NCI-H146 treated with DMSO at 0.1 percent for 48 hours (cell line): ENCODE data around the gene SRPK3.
"Not testable (repeated sequence)": the region's sequence is repeated elsewhere in the genome, so short reads cannot be mapped to it uniquely, and the experiment has no call there.

Experiments used
- DNase-seq: peaks from one replicate; lab custom pipeline; 2025; ENCODE audit not compliant: unreplicated experiment; lab: John Stamatoyannopoulos, UW

The SRPK3 gene

DNA sequence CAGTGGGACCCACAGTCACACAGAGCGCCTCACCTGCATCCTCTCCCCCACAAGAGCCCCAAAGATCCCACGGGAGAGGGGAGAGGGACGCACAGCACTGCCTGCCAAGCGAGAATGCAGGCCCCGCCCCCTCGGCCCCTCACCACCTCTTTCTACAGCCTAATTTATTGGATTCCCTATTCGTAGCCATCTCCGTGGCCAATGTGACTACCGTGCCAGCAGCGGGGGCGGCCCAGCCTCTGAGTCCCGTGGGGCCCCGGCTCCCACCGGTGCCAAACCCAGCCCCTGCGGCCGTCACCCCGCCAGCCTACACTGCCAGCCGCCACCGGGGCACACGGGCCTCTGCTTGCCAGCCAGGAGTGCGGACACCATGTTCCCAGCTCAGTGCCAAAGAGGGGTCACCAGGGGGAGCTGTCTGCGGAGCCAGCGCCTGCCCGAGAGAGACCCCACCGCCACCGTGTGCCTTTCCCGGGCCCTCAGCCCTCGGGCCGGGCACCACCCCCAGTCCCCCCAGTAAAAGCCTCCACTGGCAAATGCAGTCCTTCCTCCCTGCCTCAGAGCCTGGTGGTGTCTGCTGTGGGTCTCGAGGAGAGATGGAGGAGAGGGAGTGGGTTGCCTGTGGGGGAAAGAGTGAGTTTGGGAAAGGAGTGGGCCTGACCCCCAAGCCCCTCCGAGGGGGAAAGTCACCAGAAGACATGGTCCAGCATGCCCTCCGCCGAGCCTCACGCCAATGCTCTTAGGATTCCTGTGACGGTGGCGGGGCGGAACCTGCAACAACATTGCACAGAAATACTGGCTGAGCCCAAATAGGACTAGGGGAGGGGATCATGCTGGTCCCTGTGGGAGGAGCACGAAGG is 36.4 kb upstream of the SRPK3 start:
- DNase-seq: no peak

DNA sequence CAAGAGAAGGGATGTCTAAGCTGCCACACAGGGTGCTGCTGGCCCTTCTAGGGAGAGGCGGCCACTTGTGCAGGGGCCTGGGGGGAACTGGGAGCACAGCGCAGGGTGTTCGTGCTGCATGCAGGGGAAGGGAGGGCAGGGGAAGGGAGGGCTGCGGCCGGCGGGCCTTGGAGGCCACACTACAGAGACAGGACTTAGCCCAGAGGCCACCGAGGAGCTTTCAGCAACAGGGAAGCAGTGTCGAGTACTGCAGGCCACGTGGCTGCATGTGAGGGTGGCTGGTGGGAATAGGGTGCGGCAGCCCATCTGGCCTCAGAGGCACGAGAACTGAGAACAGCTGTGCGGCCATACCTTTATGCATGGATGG is 35.8 kb upstream of the SRPK3 start:
- DNase-seq: not testable (repeated sequence)

DNA sequence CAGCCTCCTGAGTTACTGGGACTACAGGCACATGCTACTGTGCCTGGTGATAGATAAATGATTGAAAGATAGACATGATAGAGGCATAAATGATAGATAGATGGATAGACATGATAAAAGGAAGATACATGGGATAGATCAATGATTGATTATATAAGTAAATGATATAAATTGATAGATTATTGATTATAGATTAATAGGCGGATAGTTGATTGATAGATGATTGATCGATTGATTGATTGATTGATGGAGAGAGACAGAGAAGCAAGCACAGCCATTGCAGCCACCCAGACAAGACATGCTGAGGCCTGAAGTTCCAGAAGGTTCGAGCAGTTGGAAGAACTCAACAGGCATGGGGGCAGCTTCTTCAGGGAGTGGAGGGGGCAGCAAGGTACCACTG is 34.5 kb upstream of the SRPK3 start:
- no peak for DNase-seq

DNA sequence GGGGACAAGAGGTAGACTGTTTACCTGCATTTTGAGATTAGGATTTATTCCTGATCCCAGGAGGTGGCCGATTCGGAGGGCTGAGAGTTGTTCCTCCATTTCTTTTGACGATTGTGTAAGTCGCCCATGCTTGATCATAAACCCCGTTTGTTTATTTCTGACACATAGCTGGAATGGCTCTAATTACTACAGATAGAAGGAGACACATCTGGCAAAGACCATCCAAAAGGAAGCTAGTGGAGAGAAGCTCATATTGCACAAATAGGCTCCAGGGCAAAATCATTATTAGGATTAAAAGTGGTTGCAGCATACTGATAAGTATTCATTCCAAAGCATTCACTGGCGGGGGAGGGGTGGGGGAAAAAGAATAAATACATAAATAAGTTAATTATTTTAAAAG is 33.9 kb upstream of the SRPK3 start:
- not testable (repeated sequence) for DNase-seq

DNA sequence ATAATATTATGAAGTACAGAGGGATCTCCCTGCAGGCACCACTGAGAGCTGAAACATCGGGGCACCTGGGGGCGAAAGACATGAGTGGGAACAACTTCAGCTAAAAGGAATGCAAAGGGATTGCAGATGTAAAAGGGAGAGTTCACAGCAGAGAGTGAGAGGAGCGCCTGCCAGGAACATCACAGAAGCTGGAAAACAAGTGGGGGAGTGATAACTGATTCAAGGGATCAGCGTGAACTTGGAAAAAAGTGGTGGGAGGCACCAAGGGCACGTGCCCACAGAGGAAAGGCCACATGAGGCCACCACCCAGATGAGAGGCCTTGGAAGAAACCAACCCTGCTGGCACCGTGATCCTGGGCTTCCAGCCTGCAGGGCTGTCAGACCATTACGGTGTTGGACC is 31.8 kb upstream of the SRPK3 start:
- not testable (repeated sequence) for DNase-seq

DNA sequence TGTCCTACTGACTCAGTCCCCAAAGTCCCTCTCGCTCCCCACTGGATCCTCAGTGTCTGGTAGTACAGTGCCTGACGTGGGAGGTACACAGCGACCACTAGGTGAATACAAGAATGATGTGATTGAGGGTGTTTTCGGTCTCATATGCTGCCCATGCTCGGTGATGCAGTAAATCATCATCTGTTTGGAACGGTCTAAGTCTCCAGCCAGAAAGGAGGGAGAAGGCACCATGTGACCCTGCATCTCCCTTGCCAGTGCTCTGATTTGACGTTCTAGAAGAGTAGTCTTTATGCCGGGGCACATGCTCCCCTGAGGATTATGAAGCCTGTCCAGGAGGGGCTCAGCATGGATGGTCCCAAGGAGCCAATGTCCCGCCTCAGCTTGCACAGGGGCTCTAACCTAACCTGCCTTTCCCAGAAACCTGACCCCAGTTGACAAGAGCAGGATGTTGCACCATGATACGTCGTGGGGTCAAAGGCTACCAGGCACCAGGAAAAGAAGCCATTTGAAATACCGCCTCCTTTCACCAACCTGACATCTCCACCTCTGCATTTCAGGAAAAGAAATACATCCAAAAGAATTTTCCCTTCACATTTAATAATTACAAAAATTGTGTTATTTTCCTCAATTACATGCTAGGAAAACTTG is 30.6 kb upstream of the SRPK3 start:
- no peak for DNase-seq

DNA sequence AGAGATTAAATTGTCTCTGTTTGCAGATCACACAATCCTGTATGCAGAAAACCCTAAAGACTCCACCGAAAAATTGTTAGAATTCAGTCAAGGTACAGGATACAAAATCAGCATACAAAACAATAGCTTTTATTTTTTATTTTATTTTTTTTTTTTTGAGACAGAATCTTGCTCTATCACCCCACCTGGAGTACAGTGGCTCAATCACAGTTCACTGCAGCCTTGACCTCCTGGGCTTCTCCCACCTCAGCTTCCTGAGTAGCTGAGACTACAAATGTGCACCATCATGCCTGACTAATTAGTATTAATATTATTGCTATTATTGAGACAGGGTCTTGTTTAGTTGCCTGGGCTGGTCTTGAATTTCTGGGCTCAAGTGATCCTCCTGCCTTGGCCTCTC is 25.7 kb upstream of the SRPK3 start:
- no peak for DNase-seq

DNA sequence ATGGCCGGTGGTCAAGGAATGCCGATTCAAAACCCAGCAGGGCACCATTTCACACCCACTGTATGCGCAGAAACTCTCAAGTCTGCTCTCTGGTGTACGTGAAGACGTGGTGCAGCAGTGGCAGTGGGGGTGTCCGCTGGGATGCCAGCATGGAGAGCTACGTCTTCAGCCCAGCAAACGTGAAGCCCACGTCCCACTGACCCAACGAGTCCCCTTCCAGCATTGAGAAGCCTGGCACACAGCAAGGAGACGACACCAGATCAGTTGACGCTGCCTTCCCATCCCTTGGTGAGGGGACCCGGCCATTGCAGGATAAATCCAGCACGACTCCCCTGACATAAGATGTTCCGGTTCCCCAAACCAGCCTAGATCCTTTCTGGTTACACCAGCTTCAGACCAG is 19.0 kb upstream of the SRPK3 start:
- DNase-seq: no peak

DNA sequence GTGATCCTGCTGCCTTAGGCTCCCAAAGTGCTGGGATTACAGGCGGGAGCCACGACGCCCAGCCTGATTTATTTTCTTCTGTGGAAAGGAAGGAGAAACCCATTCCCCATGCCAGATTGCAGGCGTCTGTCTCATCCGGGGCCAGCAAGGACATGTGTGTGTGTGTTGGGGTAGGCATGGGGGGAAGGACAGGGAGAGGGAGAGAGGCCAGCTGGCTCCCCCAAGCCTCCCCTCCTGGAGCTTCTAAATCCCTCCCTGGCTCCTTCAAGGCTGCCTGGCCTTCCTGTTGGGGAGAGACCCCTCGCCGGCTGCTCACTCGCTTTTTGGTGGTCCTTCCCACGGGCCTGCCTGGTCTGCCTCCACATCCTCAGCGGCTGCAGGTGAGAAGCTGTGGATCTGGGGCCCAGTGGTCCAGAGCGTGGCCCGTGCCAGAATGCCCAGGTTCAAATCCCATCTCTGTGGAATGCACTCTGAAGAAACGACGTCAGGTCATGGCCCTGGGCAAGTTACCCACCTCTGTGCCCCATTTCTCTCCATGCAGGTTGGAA is 18.1 kb upstream of the SRPK3 start:
- no peak for DNase-seq

DNA sequence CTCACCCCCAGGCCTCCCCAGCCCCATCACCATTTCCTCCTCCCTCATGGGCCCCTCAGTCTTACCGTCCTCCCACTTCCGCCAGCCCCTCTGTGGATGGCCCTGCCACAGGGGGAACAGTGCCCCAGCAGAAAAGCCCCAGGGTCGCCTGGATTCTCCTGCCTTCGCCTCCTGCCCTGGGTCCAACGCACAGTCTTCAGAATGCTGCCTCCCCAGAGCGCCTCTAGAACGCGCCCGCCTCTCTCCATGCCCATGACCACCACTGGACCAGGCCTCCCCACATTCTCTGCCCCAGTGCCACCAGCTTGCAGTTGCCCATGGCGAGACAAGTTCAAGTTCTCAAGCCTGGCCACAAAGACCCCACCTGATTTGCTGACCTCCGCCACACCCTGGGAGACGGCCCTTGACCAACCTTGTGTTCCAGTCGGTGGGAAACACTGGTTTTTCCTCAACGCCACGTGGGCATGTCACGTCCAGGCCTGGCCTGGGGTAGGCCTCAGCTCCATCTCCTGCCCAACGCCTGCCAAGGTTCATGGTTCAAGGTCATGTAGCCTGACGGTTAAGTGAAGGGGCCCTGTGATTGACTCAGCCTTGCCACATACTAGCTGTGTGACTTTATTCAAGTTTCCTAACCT is 17.4 kb upstream of the SRPK3 start:
- no peak for DNase-seq

DNA sequence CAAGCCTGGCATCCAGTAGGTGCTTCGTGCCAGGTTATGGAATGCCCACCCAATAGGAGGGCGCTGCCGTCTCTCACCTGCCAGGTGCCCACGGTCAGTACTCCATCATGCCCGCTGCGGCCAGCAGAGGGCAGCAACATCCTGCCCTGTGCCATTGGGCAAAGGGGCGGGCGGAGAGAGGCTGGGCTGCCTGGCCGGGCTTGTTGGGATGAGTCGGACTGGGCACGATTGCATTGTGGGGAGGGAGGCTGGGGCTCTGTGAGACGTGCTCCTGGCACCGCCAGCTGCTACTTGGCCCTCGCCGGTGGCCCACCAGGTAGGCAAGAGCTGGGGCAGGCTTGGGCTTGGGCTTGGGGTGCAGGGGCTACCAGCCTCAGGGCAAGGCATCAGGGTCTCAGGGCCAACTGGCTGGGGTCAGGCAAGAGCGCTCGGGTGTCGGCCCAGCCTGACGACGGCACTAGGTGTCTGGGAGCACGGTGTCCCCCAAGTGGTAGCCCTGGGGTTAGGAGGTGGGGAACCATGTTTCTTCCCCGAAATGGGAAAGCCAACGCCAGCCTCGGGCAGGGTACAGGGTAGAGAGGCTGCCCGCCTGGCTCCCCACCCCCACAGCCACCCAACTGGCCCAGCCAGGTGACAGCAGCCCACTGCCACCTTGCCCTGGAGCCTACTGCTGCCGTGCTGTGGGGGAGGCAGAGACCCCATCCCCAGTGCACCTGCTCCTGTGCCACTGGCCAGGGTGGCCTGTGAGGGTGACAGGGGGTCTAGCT is 16.7 kb upstream of the SRPK3 start, which contains the start of gene PLXNB3:
PLXNB3 (plus strand) TSS at position 261 of the 767 bp plus-strand sequence. CDS start 1,287 bp downstream, outside the sequence.
- DNase-seq: peak; percentile 46

DNA sequence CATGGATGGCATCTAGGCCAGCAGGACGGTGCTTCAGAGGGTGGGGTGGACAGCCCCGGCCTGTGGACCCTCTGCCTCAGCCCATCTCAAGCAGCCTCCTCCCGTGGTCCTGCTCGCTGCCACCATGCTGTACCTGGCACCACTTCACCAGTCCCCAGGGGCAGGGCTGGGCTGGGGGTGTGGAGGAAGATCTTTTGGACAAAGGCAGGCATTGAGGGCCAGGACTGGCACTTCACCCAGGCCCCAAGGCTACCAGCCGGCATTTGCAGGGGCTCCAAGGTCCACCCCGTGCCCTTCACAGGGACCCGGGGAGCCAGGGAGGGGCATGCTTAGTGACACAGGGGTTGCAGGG is 16.1 kb upstream of the SRPK3 start:
- no peak for DNase-seq

DNA sequence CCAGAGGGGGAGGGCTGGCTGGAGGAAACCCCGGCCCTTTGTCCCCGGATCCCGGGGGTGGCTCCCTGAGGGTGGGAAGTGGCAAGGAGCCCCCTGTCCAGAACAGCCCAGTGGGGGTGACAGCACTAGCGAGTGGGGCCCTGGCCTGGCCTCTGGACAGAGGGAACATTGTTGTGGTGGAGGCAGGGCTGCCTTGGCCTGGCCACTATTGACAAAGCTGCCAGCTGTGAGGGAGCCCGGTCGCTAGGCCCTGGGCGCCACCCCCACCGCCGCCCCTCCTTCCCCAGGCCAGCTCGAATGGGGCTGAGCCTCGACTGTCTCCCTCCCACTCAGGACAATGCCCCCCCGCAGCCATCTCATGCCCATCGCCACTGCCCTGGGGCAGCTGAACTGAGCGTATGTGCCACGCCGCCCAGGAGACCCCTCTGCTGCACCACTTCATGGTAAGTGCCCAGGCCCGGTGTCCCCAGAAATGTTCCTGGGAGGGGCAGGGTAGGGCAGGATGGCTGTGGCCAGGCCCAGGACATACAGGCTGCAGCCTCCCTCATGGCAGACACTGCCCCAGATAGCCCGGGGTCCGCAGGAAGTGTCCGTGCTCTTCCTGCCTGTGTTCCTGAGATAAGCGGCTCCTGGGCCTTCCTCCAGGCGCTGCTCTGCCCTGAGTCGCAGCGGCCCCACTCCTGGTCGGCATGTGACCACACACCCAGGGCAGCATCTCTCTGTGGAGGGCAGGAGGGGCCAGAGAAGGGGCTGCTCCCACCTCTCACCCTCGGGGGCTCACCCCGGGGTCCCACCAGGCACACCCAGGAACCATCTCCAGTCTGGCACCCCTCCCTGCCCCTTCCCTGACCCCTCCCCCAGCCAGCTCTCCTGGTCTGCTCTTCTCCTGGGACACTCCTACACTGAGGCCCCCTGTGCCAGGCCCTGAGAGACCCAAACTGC is 15.4 kb upstream of the SRPK3 start:
- no peak for DNase-seq

DNA sequence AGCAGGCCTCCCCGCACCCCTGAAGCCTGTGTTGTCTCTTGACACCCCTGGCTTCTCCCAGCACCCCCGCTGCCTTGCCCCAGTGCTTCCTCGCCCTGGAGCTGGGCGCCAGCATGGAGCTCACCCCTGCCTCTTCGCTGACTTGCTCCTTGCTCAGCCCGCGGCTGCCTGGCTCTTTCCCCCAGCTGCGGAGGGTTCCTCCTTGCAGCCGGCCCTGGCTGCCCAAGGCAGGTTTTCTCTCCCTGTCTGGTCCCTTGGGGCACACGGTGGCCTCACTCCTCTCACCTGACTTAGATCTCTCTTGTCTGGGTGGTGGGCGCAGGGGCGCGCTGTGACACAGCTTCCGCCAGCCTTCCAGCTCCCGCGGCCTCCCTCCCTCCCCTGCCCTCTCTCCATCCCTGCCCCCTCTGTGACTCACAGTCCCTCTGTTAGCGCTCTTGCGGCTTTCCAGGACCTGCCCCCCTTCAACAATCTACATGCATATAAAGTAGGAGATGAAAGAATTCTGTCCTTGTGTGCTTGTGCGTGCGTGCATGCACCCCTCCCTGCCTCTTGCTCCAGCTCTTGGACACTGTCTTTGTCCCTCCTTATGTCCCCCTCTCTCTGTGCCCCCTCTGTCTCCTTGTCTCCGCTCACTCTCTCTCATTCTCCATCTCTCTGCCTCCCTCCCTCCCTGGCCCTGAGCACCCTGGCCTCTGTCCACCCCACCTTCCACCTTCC is 14.6 kb upstream of the SRPK3 start:
- DNase-seq: no peak

DNA sequence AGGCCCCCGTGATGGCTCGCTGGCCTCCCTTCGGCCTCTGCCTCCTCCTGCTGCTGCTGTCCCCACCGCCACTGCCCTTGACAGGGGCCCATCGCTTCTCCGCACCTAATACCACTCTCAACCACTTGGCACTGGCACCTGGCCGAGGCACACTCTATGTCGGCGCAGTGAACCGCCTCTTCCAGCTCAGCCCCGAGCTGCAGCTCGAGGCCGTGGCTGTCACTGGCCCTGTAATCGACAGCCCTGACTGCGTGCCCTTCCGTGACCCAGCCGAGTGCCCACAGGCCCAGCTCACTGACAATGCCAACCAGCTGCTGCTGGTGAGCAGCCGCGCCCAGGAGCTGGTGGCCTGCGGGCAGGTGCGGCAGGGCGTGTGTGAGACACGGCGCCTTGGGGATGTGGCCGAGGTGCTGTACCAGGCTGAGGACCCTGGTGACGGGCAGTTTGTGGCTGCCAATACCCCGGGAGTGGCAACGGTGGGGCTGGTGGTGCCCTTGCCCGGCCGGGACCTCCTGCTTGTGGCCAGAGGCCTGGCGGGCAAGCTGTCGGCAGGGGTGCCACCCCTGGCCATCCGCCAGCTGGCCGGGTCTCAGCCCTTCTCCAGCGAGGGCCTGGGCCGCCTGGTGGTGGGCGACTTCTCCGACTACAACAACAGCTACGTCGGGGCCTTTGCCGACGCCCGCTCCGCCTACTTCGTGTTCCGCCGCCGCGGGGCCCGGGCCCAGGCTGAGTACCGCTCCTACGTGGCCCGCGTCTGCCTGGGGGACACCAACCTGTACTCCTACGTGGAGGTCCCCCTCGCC is 13.8 kb upstream of the SRPK3 start:
- DNase-seq: no peak

DNA sequence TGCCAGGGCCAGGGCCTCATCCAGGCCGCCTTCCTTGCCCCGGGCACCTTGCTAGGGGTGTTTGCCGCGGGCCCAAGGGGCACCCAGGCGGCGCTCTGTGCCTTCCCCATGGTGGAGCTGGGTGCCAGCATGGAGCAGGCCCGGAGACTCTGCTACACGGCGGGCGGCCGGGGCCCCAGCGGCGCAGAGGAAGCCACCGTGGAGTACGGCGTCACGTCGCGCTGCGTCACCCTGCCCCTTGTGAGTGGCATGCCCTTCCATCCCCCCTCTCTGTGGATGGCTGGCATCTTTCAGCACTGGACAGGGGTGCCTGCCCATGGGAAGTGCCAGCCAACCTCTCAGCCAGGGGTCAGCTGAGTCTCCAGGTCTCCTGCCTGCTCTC is 13.2 kb upstream of the SRPK3 start:
- no peak for DNase-seq

DNA sequence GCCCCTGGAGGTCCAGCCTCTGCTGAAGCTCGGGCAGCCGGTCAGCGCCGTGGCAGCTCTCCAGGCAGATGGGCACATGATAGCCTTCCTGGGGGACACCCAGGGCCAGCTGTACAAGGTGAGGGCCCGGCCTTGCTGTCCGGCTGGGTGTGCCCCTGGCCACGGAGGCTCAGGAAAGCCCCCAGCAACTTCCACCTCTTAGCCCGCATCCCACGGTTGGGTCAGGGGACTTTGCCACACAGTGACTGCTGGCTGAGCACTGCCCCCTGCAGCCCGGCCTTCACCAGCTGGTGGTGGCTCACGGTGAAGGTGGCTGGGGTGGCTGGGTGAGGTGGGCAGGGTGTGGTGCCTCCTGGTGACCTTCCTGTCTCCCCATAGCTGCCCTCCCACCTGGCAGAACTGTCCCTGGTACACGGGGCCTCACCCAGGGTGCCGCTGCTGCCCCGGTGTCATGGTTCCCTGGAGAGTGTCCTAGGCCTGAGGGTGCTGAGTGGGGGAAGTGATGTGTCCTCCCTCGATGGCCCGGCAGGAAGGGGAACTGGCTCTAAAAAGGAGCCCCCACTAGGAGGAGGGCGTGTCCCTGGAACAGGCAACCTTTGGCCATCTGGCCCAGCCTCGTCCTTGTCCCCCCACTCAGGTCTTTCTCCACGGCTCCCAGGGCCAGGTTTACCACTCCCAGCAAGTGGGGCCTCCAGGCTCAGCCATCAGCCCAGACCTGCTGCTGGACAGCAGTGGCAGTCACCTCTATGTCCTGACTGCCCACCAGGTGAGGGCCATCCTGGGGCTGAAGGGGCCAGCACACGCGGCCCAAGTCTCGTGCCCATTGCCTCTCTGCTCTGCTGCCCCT is 12.3 kb upstream of the SRPK3 start:
- no peak for DNase-seq
